Choroid plexus epithelial cell (primary cell): ENCODE data around the gene MARVELD2.
A peak's percentile ranks its signal among the peaks of the same experiment; 100 is the strongest.
"Not testable (repeated sequence)": the region's sequence is repeated elsewhere in the genome, so short reads cannot be mapped to it uniquely, and the experiment has no call there.

Experiments used
- DNase-seq: peaks from one replicate; pipeline ENCODE4 v3.0.0-alpha.2; 2010; ENCODE audit warnings: low read depth
- H3K4me3 ChIP-seq: 2 replicates; pipeline ENCODE4 v1.5.1; 2011; ENCODE audit warnings: low read depth, mild to moderate bottlenecking, control low read depth, low read length, moderate library complexity
- CTCF ChIP-seq: conservative IDR thresholded peaks from 2 replicates; pipeline ENCODE4 v1.5.1; 2011; ENCODE audit warnings: low read depth, mild to moderate bottlenecking, control low read depth, inconsistent platforms, low read length, moderate library complexity

The MARVELD2 gene, protein sequence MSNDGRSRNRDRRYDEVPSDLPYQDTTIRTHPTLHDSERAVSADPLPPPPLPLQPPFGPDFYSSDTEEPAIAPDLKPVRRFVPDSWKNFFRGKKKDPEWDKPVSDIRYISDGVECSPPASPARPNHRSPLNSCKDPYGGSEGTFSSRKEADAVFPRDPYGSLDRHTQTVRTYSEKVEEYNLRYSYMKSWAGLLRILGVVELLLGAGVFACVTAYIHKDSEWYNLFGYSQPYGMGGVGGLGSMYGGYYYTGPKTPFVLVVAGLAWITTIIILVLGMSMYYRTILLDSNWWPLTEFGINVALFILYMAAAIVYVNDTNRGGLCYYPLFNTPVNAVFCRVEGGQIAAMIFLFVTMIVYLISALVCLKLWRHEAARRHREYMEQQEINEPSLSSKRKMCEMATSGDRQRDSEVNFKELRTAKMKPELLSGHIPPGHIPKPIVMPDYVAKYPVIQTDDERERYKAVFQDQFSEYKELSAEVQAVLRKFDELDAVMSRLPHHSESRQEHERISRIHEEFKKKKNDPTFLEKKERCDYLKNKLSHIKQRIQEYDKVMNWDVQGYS

DNA sequence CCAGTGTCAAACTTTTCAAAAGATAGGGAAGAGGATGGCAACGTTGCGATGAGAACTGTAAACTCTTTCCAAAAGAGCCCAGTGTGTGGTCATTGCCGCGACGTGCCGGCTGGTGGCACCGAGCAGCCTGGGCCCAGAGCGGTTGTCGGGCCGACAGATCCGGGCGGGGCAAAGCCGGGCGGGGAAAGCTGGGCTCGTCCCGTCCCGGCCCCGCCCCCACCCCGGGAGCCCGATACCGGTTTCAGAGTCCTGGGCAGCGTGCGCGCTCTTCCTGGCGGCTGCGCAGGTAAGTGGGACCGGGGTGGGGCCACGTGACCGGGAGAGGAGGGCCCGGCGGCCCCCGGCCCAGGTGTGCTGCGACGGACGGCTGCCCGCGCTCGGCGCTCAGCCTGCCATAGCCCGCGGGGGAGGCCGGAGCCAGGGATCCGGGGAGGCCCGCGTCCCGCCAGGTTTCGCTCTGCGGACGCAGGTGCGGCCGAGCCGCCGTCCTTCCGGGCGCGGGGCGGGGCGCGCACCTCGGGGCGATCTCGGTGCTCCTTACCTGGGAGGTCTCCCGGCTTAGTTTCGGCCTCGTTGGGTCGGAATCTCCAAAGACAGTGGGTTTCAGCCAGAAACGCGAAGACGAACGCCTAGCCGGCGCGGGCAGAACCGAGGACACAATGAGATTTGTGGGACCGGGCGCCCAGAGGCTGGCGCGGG lies at the start of gene MARVELD2:
MARVELD2 (plus strand) TSS at position 232 of the 699 bp plus-strand sequence. CDS start 4,270 bp downstream, outside the sequence.
- H3K4me3 ChIP-seq = peak within 1 kb of the TSS; percentile 67
- peak; percentile 52 for DNase-seq

DNA sequence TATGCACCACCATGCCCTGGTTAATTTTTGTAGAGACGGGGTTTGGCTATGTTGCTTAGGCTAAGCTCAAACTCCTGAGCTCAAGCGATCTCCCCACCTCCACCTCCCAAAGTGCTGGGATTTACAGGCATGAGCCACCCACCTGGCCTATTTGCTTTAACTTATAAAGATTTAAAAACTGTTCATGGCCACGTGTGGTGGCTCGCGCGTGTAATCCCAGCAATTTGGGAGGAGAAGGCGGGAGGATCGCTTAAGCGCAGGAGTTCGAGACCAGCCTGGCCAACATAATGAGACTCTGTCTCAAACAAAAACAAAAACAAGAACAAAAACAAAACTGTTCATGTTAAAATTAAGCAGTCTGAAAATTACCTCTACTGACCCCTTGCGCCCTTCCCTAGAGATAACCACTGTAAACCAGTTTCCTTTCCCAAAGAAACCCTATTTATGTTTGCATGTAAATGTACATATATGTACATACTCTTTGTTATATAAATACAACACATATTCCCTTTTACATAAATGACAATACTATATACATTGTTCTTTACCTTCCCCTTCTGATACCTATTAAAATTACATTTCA lies 47.1 kb upstream of the MARVELD2 start:
- TF ChIP-seq CTCF = no peak
- no peak for DNase-seq
- H3K4me3 ChIP-seq = peak overlapping the region; percentile 91

More for the DNA sequence above, at the start of gene MARVELD2:
- TF ChIP-seq CTCF = peak; percentile 45

DNA sequence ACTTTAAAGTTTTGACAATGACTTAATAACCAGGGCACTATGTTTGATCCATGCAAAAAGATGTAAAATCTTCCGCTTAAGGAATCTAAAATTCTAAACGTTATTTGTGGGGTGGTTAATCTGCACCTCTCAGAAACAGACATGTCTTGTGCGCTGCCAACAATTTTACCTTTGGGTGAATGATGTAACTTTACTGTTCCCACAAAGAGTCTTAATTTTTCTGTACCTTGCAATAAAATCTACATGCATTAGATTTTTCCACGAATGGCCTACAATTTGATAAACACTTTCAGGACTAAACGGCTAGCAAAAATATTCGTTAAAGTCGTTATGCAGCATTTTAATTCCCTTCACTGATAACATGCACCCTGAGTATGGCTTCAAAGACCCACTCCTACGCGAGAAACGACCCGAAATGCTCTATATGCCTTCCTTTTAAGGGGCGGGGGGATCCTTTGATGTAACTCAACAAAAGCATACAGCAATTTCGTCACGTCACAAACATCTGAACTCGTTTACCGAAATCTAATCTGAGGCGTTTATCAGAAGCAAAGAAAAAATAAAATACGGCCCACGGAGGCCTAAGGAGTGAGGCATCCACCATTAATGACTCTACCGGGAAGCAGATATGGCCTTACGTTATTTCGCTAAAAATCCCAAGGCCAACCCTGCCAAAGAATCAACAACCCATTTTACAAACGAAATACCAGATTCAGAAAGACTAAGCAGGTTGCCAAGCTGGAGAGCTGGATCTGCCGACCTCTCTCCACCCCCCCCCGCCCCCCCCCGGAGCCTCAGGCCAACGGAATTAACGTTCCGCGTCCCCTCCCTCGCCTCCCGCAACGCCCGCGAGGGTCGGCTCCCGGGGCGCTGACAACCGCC lies 46.2 kb upstream of the MARVELD2 start:
- TF ChIP-seq CTCF = no peak
- H3K4me3 ChIP-seq = peak overlapping the region; percentile 91
- DNase-seq = peak; percentile 10

GRCh38 chr5:69369340-69370121 lies 45.4 kb upstream of the MARVELD2 start, which contains the start of the genes AK6, RAD17 and TAF9:
Gene AK6 (minus strand): TSS chr5:69369520. CDS start chr5:69369490, 30 bp downstream.
Gene RAD17 (plus strand): TSS chr5:69369818. CDS start chr5:69372209, 2,391 bp downstream.
Gene TAF9 (minus strand): TSS chr5:69369520. CDS start chr5:69365737, 3,783 bp downstream.
- peak; percentile 93 for DNase-seq
- peak within 1 kb of the TSS; percentile 91 for H3K4me3 ChIP-seq
- no peak for TF ChIP-seq CTCF

DNA sequence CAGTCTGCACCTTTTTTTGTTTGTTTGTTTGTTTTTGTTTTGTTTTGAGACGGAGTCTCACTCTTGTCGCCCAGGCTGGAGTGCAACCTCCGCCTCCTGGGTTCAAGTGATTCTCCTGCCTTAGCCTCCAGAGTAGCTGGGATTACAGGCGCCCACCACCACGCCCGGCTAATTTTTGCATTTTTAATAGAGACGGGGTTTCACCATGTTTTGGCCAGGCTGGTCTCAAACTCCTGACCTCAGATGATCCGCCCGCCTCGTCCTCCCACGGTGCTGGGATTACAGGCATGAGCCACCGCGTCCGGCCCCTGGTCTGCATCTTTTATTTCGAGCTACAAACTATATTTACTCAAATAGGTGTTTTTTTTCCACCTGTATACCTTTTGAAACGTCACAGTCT lies 44.6 kb upstream of the MARVELD2 start:
- H3K4me3 ChIP-seq = peak overlapping the region; percentile 91
- not testable (repeated sequence) for DNase-seq

- no peak overlapping the region for H3K4me3 ChIP-seq
- no peak for DNase-seq
- TF ChIP-seq CTCF = no peak
Observed at GRCh38 chr5:69372394-69372793, 42.5 kb upstream of the MARVELD2 start.
